HCT116 (cell line): Measurements from ENCODE around the gene PTPA. TPM values are rescaled to one million over a fixed set of nuclear protein-coding genes. Genes with fewer than 3 reads are reported as not detected.

Experiments used
- ATAC-seq: fragments of 200-7000 bp; cut with Tn5 transposase; 2 replicates; pipeline ENCODE4 v1.9.1; 2020; ENCODE audit warnings: mild to moderate bottlenecking, moderate library complexity
- BruUV-seq: library from RNA; stranded (reverse); fragments of 400-500 nt; replicated peaks from 2 replicates; lab custom pipeline; 2021; lab: Mats Ljungman, UMichigan
- CTCF ChIA-PET: fragments of 300-600 bp; sonication (Branson Sonifier 250); formaldehyde crosslinking; loops from one replicate; lab custom pipeline; 2021; ENCODE audit warnings: antibody characterized with exemption; lab: Charles Lee
- POLR2A ChIA-PET: fragments of 300-600, 350-600 bp; sonication (Branson Sonifier 250); formaldehyde crosslinking; loops from one replicate; lab custom pipeline; 2021; ENCODE audit warnings: antibody characterized with exemption; lab: Charles Lee
- RAD21 ChIA-PET, 2 experiments: fragments of 300-600 bp; sonication (Branson Sonifier 250); formaldehyde crosslinking; loops; one replicate each; lab custom pipeline; 2023; ENCODE audit warnings: low total read pairs in 2 of 2; ENCODE audit not compliant: uncharacterized antibody in 2 of 2, unreplicated experiment in 2 of 2, low non-redundant PET in 1 of 2; lab: Charles Lee
- DNase-seq: peaks from one replicate; pipeline ENCODE4 v3.0.0-alpha.2; 2010; ENCODE audit warnings: low read depth, low spot score
- H2AFZ ChIP-seq: fragments of 200-600 bp; shearing (Covaris generic), sonication (generic); 2 replicates; pipeline ENCODE4 v1.6.1; 2017; ENCODE audit warnings: low read depth, mixed run types, mixed read lengths, antibody characterized with exemption, low read length; ENCODE audit not compliant: poor library complexity, severe bottlenecking
- H3K27ac ChIP-seq: 2 replicates; pipeline ENCODE4 v1.5.1; 2012; ENCODE audit warnings: low read depth, low read length
- H3K27me3 ChIP-seq: fragments of 200-600 bp; sonication (generic); 2 replicates; pipeline ENCODE4 v1.6.1; 2016; ENCODE audit warnings: mixed run types, low read length, mixed read lengths; ENCODE audit not compliant: insufficient read depth
- H3K36me3 ChIP-seq, 2 experiments: fragments of 200-500 bp in 1 of 2; fragments of 200-600 bp in 1 of 2; sonication (Bioruptor generic) in 1 of 2; sonication (generic) in 1 of 2; 2 replicates each; pipeline versions ENCODE4 v1.5.1 to v1.6.1; 2014 to 2016; ENCODE audit warnings: low read length in 2 of 2, inconsistent platforms in 1 of 2, mixed read lengths in 1 of 2, mixed run types in 1 of 2; ENCODE audit not compliant: insufficient read depth in 2 of 2, control insufficient read depth in 1 of 2
- H3K4me1 ChIP-seq, 2 experiments: fragments of 200-600 bp in 1 of 2; sonication (generic) in 1 of 2; 2 replicates each; pipeline versions ENCODE4 v1.5.1 to v1.6.1; 2012 to 2017; ENCODE audit warnings: low read length in 2 of 2, inconsistent platforms in 1 of 2, mild to moderate bottlenecking in 1 of 2, mixed read lengths in 1 of 2, mixed run types in 1 of 2, moderate library complexity in 1 of 2; ENCODE audit not compliant: insufficient read depth in 2 of 2, control insufficient read depth in 1 of 2
- H3K4me2 ChIP-seq: fragments of 200-600 bp; sonication (generic); 2 replicates; pipeline ENCODE4 v1.6.1; 2017; ENCODE audit warnings: mixed run types, low read length, mixed read lengths
- H3K4me3 ChIP-seq, 2 experiments: fragments of 200-600 bp in 1 of 2; sonication (generic) in 1 of 2; replicated peaks in 1 of 2; 2 replicates each; pipeline ENCODE4 v1.5.1; 2011 to 2016; ENCODE audit warnings: low read length in 2 of 2, control low read depth in 1 of 2, low read depth in 1 of 2, mild to moderate bottlenecking in 1 of 2, mixed read lengths in 1 of 2, mixed run types in 1 of 2
- H3K79me2 ChIP-seq: fragments of 200-600 bp; sonication (generic); 2 replicates; pipeline ENCODE4 v1.6.1; 2017; ENCODE audit warnings: mild to moderate bottlenecking, mixed run types, low read length, moderate library complexity, mixed read lengths; ENCODE audit not compliant: insufficient read depth
- H3K9ac ChIP-seq: fragments of 200-600 bp; sonication (generic); 2 replicates; pipeline ENCODE4 v1.6.1; 2016; ENCODE audit warnings: low read length, mixed read lengths
- H3K9me2 ChIP-seq: fragments of 200-600 bp; sonication (generic), shearing (Covaris generic); 2 replicates; pipeline ENCODE4 v1.6.1; 2017; ENCODE audit warnings: mixed run types, mild to moderate bottlenecking, moderate library complexity; ENCODE audit not compliant: insufficient read depth
- H3K9me3 ChIP-seq, 2 experiments: fragments of 200-500 bp in 1 of 2; fragments of 200-600 bp in 1 of 2; sonication (Bioruptor generic) in 1 of 2; sonication (generic) in 1 of 2; 2 replicates each; pipeline ENCODE4 v1.6.1; 2014 to 2017; ENCODE audit warnings: low read length in 2 of 2, mixed read lengths in 2 of 2, inconsistent platforms in 1 of 2, low read depth in 1 of 2, mild to moderate bottlenecking in 1 of 2, mixed run types in 1 of 2, moderate library complexity in 1 of 2; ENCODE audit not compliant: control insufficient read depth in 1 of 2, insufficient read depth in 1 of 2
- H4K20me1 ChIP-seq: fragments of 200-600 bp; sonication (generic), shearing (Covaris generic); 2 replicates; pipeline ENCODE4 v1.6.1; 2017; ENCODE audit warnings: mixed run types, mild to moderate bottlenecking, moderate library complexity; ENCODE audit not compliant: insufficient read depth
- CBX3 ChIP-seq: IDR thresholded peaks from 2 replicates; pipeline ENCODE4 v1.6.1; 2012; ENCODE audit warnings: low read depth
- CEBPB ChIP-seq: IDR thresholded peaks from 2 replicates; pipeline ENCODE4 v1.6.1; 2012; ENCODE audit warnings: low read depth
- EGR1 ChIP-seq: IDR thresholded peaks from 2 replicates; pipeline ENCODE4 v1.6.1; 2012; ENCODE audit warnings: low read depth
- ELF1 ChIP-seq: IDR thresholded peaks from 2 replicates; pipeline ENCODE4 v1.6.1; 2012; ENCODE audit warnings: low read depth, borderline replicate concordance
- EZH2phosphoT487 ChIP-seq: fragments of 200-600 bp; IDR thresholded peaks from 2 replicates; pipeline ENCODE4 v1.6.1; 2018; ENCODE audit warnings: antibody characterized with exemption, borderline replicate concordance
- FOSL1 ChIP-seq: IDR thresholded peaks from 2 replicates; pipeline ENCODE4 v1.6.1; 2012; ENCODE audit warnings: low read depth
- JUND ChIP-seq: IDR thresholded peaks from 2 replicates; pipeline ENCODE4 v1.6.1; 2012
- POLR2A ChIP-seq: IDR thresholded peaks from 2 replicates; pipeline ENCODE4 v1.7.0; 2011; ENCODE audit warnings: borderline replicate concordance; ENCODE audit not compliant: insufficient read depth, insufficient read length; ENCODE audit errors: extremely low read depth
- RAD21 ChIP-seq: IDR thresholded peaks from 2 replicates; pipeline ENCODE4 v1.6.1; 2012; ENCODE audit warnings: low read depth, mild to moderate bottlenecking
- SIN3A ChIP-seq: IDR thresholded peaks from 2 replicates; pipeline ENCODE4 v1.6.1; 2012; ENCODE audit warnings: low read depth
- SRF ChIP-seq: IDR thresholded peaks from 2 replicates; pipeline ENCODE4 v1.6.1; 2012; ENCODE audit warnings: low read depth
- TCF7L2 ChIP-seq: IDR thresholded peaks from 2 replicates; pipeline ENCODE4 v1.7.0; 2011; ENCODE audit warnings: borderline replicate concordance, inconsistent platforms; ENCODE audit not compliant: insufficient read depth, insufficient read length; ENCODE audit errors: extremely low read depth
- YY1 ChIP-seq: IDR thresholded peaks from 2 replicates; pipeline ENCODE4 v1.6.1; 2011; ENCODE audit warnings: low read length, low read depth, moderate library complexity, mild to moderate bottlenecking; ENCODE audit not compliant: insufficient replicate concordance; ENCODE audit errors: extremely low read depth
- ZBTB33 ChIP-seq: IDR thresholded peaks from 2 replicates; pipeline ENCODE4 v1.6.1; 2011; ENCODE audit warnings: mild to moderate bottlenecking, low read length, moderate library complexity; ENCODE audit not compliant: insufficient replicate concordance; ENCODE audit errors: extremely low read depth
- ZFX ChIP-seq: fragments of 450-650 bp; IDR thresholded peaks from 2 replicates; pipeline ENCODE4 v1.6.1; 2017
- intact Hi-C: fragments of 100-400 bp; cut with micrococcal nuclease; formaldehyde crosslinking; loops from 2 replicates; pipeline ENCODE4 v1.10.0; 2022
- total RNA-seq: library from RNA; stranded (reverse); gene quantifications from one replicate; pipeline ENCODE4 v1.2.1, GENCODE V29; 2021; ENCODE audit not compliant: unreplicated experiment
- TF ChIP-seq, protein P1 (sequence below): IDR thresholded peaks from 2 replicates; pipeline ENCODE4 v1.6.1; 2012
- TF ChIP-seq, protein P2 (sequence below), 3 experiments: fragments of 200-600 bp in 1 of 3; sonication (generic) in 1 of 3; IDR thresholded peaks in 2 of 3; conservative IDR thresholded peaks in 1 of 3; 2 replicates each; pipeline ENCODE4 v1.5.1; 2012 to 2017; ENCODE audit warnings: low read depth in 2 of 3, low read length in 2 of 3, antibody characterized with exemption in 1 of 3, borderline replicate concordance in 1 of 3, control low read depth in 1 of 3, mild to moderate bottlenecking in 1 of 3, mixed read lengths in 1 of 3, mixed run types in 1 of 3, moderate library complexity in 1 of 3; ENCODE audit not compliant: insufficient read depth in 1 of 3
- TF ChIP-seq, protein P3 (sequence below): IDR thresholded peaks from 2 replicates; pipeline ENCODE4 v1.6.1; 2012

The PTPA gene
- total RNA-seq, 1 experiment from 2014 or later = 177 TPM

- peaks cover 7 to 18% of the 10 kb centered on the region in 2 experiments; a peak in 2 of 4 replicates for H3K36me3 ChIP-seq
- intact Hi-C loops = no loop called here
- no peak overlapping the region for H3K27ac ChIP-seq
These were observed 40.3 kb downstream of the PTPA start for GRCh38 chr9:129151469-129151868.

GRCh38 chr9:129154866-129155477 is 43.8 kb downstream of the PTPA start:
- ATAC-seq (no peak), DNase-seq (no peak)
- Histone ChIP-seq H3K9me3 (no peaks in the 10 kb centered on the region), H3K79me2 (no peaks in the 10 kb centered on the region), H3K9me2 (no peaks in the 10 kb centered on the region), H3K9ac (no peak overlapping the region), H3K4me2 (no peak overlapping the region), H3K27me3 (no peaks in the 10 kb centered on the region), H4K20me1 (no peaks in the 10 kb centered on the region), H3K27ac (no peak overlapping the region), H3K4me3 (no peak overlapping the region), H3K4me1 (no peaks in the 10 kb centered on the region), H3K36me3 (peaks cover 0 to 15% of the 10 kb centered on the region in 2 experiments; a peak in 2 of 4 replicates), H2AFZ (no peak overlapping the region)
- no TSS peak for BruUV-seq
- ChIA-PET CTCF (interaction anchor here (2.8 kb wide), 1 partner anchor 12 kb away, joined by 12 read pairs; no protein-coding TSS in a partner anchor), RAD21 (no interaction called here), POLR2A (no interaction called here)
- intact Hi-C loops = no loop called here
- no peak for TF ChIP-seq ELF1
- no peak for TF ChIP-seq CBX3
- no peak for TF ChIP-seq ZFX
- no peak for TF ChIP-seq SRF
- TF ChIP-seq CEBPB = no peak
- TF ChIP-seq RAD21 = no peak
- no peak for TF ChIP-seq ZBTB33
- TF ChIP-seq, protein P1, sequence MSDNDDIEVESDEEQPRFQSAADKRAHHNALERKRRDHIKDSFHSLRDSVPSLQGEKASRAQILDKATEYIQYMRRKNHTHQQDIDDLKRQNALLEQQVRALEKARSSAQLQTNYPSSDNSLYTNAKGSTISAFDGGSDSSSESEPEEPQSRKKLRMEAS = no peak
- no peak for TF ChIP-seq EZH2phosphoT487
- TF ChIP-seq FOSL1 = no peak
- TF ChIP-seq POLR2A = no peak
- no peak for TF ChIP-seq JUND
- TF ChIP-seq, protein P2, sequence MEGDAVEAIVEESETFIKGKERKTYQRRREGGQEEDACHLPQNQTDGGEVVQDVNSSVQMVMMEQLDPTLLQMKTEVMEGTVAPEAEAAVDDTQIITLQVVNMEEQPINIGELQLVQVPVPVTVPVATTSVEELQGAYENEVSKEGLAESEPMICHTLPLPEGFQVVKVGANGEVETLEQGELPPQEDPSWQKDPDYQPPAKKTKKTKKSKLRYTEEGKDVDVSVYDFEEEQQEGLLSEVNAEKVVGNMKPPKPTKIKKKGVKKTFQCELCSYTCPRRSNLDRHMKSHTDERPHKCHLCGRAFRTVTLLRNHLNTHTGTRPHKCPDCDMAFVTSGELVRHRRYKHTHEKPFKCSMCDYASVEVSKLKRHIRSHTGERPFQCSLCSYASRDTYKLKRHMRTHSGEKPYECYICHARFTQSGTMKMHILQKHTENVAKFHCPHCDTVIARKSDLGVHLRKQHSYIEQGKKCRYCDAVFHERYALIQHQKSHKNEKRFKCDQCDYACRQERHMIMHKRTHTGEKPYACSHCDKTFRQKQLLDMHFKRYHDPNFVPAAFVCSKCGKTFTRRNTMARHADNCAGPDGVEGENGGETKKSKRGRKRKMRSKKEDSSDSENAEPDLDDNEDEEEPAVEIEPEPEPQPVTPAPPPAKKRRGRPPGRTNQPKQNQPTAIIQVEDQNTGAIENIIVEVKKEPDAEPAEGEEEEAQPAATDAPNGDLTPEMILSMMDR (IDR thresholded peaks at IDR 0.05 in 2 of 3, conservative IDR thresholded peaks at IDR 0.05 in 1 of 3; ENCODE audit: borderline replicate concordance in 1 of 3, insufficient read depth in 1 of 3, low read depth in 2 of 3, low read length in 2 of 3) = no peak
- TF ChIP-seq EGR1 = no peak
- TF ChIP-seq SIN3A = no peak

More at GRCh38 chr9:129151469-129151868, 40.3 kb downstream of the PTPA start:
- CTCF ChIA-PET = no interaction called here
- Histone ChIP-seq H4K20me1 (no peaks in the 10 kb centered on the region), H3K9ac (no peak overlapping the region), H3K4me2 (no peak overlapping the region), H3K4me3 (no peak overlapping the region), H3K4me1 (no peaks in the 10 kb centered on the region), H3K9me3 (no peaks in the 10 kb centered on the region), H3K27me3 (no peaks in the 10 kb centered on the region), H2AFZ (no peak overlapping the region), H3K9me2 (no peaks in the 10 kb centered on the region), H3K79me2 (no peaks in the 10 kb centered on the region)
- DNase-seq (no peak), ATAC-seq (no peak)
- POLR2A ChIA-PET = interaction anchor here (1.8 kb wide), 1 partner anchor 8 kb away, joined by 7 read pairs; no protein-coding TSS in a partner anchor
- TF ChIP-seq, protein P3, sequence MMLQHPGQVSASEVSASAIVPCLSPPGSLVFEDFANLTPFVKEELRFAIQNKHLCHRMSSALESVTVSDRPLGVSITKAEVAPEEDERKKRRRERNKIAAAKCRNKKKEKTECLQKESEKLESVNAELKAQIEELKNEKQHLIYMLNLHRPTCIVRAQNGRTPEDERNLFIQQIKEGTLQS = no peak
- TF ChIP-seq JUND = no peak
- no peak for TF ChIP-seq FOSL1
- TF ChIP-seq YY1 = no peak
- no peak for TF ChIP-seq TCF7L2
- RAD21 ChIA-PET = no interaction called here
- BruUV-seq = no TSS peak
